GM18502 (cell line): ENCODE data around the gene FAF1.
"Not testable (repeated sequence)": the region's sequence is repeated elsewhere in the genome, so short reads cannot be mapped to it uniquely, and the experiment has no call there.

Experiments used
- ATAC-seq: cut with Tn5 transposase; IDR thresholded peaks from one replicate; pipeline ENCODE4 v1.9.1; 2021; ENCODE audit warnings: mild to moderate bottlenecking; ENCODE audit not compliant: unreplicated experiment, poor library complexity

The FAF1 gene

GRCh38 chr1:50959913-50960844 is at the start of gene FAF1:
TSS of gene FAF1 (minus strand) at chr1:50960267. CDS start at chr1:50959811, 456 bp downstream.
- peak; percentile 86 for ATAC-seq

- no peak for ATAC-seq
Observed at GRCh38 chr1:51009381-51009780, 49.3 kb upstream of the FAF1 start.

- ATAC-seq: not testable (repeated sequence)
Observed at GRCh38 chr1:51005549-51005948, 45.5 kb upstream of the FAF1 start.

- no peak for ATAC-seq
Observed at GRCh38 chr1:51002516-51002915, 42.4 kb upstream of the FAF1 start.

- peak; percentile 39 for ATAC-seq
Observed at GRCh38 chr1:51000651-51001050, 40.6 kb upstream of the FAF1 start.

DNA sequence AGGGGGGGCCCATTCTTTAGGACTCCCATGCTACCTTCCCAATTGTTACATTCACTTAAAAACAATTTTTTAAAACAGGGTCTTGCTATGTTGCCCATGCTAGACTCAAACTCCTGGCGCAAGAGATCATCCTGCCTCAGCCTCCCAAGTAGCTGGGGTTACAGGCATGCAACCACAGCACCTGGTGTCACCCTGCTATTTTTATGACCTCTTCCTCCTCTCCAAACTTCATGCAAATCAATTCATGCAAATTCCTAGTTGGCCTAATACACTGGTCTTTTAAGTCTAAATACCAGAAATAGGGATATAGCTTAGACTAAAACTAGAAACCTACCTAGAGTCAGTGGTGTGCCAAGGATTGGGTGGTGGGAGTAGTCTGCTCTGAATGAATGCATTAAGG is 40.1 kb upstream of the FAF1 start:
- ATAC-seq: peak; percentile 67

- not testable (repeated sequence) for ATAC-seq
Observed at GRCh38 chr1:50999375-50999774, 39.3 kb upstream of the FAF1 start.

DNA sequence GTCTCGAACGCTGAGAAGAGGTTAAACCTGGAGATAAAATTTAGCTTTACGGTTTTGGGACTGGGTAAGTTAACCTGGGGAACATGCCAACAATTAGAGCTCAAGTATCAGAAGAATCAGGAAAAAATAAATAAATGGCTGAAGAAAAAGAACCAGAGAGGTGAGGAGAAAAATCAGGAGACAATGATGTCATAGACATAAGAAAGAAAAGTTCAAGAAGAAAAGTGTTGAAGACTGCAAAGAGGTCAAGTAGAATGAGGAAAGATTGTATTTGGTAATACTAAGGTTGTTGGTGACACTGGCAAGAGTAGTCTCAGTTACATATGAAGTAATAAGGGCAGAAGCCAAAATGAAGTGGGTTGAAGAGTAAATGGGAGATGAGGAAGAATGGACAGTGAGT is 36.0 kb upstream of the FAF1 start:
- ATAC-seq: no peak

DNA sequence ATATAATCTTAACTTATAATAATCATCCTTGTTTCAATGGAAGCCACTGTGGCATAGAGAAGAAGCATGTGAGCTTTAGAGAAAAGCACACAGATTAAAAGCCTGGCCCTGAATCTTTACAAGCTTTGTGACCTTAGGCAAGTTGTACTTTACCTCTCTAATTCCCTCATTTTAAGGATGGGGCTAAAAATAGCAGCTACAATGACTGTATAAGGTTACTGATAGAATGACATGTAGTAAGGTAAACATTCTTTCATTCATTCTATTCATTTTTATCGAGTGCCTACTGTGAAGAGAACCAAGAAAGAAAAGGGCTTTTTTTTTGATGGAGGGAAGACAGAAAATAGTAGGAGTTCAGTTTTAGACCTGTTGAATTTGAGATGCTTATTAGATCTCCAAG is 35.6 kb upstream of the FAF1 start:
- ATAC-seq: no peak

DNA sequence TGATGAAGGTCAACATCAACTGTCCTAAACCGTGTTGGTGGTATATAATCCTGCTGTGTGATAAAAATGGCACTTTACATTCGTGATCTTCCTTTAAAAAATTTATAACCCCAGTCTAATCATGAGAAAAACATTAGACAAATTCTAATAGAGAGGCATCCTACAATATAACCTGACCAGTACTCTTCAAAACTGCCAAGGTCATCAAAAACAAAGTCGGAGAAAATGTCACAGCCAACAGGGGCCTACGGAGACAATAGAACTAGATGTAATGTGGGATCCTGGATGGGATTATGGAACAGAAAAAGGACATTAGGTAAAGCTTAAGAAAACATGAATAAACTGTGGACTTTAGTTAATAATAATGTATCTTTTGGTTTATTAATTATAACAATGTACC is 34.9 kb upstream of the FAF1 start:
- ATAC-seq: no peak

- no peak for ATAC-seq
Observed at GRCh38 chr1:50993645-50994044, 33.6 kb upstream of the FAF1 start.

DNA sequence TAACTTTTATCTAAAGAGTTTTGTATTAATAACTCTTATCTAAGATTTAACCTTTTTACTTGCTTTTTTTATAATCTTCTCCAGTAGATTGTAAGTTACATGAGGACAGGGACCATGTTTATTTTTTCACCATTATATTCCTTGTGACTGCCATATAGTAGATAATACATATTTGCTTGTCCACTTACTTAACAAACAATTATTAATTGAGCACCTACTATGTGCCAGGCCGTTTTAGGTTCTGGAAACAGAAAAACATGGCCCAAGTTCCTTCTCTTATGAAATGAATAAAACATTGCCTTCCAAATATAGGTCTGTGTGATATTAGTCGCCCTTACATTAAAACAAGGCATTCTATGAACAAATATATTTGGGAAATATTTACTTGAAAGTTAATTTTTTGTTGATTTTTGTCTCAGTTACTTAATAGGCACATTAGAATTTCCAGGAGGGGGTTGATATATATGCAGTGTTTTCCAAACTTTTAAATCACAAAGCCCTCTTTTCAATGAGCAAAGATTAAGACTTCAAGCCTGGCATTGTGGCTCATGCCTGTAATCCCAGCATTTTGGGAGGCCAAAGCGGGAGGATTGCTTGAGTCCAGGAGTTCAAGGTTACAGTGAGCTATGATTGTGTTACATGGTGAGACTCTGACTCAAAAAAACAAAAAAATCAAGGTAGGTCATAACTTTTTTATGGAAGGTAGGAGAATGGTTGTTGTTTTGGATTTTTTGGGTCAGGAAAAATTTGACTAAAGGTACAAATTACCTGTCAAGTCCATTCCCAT is 32.7 kb upstream of the FAF1 start:
- ATAC-seq: no peak

DNA sequence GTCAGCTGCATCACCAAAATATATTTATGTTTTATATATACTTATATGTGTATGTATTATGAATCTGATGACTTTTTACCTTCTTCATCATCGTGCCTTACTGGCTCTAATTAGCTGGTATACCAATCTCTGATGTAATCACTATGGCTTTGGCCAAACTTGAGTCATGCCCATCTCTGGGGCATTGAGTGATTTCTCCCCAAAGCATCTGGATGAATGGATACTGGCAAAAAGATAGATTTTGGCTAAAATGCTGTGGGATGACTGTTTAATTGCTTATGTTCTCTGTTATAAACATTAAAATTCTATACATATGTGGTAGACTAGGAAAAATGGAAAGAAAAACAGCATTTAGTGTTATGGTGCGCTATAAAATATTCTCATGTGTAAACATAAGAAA is 29.6 kb upstream of the FAF1 start:
- ATAC-seq: no peak

- ATAC-seq: no peak
Observed at GRCh38 chr1:50986653-50987052, 26.6 kb upstream of the FAF1 start.

- ATAC-seq: no peak
Observed at GRCh38 chr1:50985094-50985493, 25.0 kb upstream of the FAF1 start.

- ATAC-seq: no peak
Observed at GRCh38 chr1:50983219-50983802, 23.2 kb upstream of the FAF1 start.

DNA sequence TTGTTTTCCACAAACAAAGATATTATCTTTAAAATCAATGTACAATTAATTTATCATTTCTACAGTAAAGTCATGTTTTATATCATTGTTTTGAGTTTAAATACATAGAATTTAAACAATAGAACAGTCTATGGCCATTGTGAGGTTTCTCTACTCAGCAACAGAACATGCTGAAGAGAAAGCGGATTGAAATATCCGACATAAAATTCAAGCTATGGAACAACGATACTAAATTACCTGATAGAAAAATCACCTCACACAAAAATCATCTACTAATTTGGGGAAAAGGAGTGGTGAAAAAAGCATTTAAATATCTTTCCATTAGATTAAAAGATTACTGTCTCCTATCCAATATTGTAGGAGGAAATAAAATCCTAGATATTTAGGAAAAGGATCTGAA is 22.5 kb upstream of the FAF1 start:
- ATAC-seq: no peak

DNA sequence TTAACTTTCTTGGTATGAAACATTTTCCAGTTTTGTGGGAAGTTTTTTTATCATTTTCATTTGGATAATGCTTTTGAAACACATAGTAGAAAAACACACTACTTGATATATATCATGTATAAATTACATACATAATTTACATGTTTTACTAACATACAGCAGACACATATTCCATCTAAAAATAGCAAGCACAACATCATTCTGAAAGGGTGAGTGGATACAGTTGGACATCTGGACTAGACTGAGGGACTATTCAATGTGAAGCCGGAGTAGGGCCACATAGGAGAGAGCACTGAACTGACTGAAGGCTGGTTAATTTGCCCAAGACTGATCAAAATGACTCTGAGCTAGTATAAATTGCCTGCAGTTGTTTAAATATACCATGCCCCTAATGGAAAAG is 21.7 kb upstream of the FAF1 start:
- no peak for ATAC-seq

GRCh38 chr1:50980505-50980904 is 20.4 kb upstream of the FAF1 start:
- ATAC-seq: no peak

DNA sequence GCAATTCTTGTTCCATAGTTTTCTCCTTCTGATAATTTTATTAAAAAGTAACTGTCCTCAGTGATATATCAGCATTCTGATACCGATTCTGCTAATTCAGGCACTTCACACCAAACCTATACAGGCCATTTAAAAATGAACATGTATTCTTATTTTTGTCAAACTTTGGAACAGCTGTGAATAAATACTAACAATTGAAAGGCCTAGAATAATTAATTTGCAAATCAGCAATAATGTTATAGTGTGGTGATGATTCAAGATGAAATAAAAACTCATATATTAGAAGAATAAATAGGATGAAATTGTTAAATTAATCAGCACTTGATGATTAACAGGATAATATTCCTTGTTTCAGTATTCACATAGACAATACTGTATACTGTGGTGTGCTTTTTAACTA is 19.9 kb upstream of the FAF1 start:
- ATAC-seq: no peak
